GM18951 (cell line): ENCODE data around the gene IFNLR1.

Experiments used
- POLR2A ChIP-seq: IDR thresholded peaks from 4 replicates; pipeline ENCODE4 v1.6.1; 2011; ENCODE audit warnings: mild to moderate bottlenecking; ENCODE audit not compliant: insufficient read length, insufficient read depth; ENCODE audit errors: extremely low read depth
- in situ Hi-C: fragments of 300-500 bp; cut with MboI; formaldehyde crosslinking; loops from one replicate; pipeline ENCODE4 v1.12.0; 2022; ENCODE audit warnings: low sequenced_read_pairs, mixed read lengths, inconsistent platforms; ENCODE audit not compliant: unreplicated experiment

IFNLR1 gene

DNA sequence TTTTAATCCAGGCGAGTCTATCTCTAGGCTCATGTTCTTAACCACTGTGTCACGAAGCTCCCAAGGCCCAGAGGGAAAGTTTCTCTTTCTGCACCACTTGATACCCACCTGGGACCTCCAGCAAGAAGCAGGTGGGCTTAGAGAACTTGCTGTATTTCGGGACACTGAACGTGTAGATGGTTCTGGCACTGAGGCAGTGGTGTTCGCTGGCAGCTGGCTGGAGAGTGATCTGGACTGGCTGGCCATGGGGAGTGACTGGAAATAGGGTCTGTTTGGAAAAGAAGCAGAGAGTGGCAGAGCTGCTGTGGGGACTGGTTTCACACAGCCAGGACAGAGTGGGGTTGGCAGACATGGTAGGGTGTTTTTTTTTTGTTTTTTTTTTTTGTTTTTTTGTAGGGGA is 27.7 kb downstream of the IFNLR1 start:
- in situ Hi-C loops: no loop called here

DNA sequence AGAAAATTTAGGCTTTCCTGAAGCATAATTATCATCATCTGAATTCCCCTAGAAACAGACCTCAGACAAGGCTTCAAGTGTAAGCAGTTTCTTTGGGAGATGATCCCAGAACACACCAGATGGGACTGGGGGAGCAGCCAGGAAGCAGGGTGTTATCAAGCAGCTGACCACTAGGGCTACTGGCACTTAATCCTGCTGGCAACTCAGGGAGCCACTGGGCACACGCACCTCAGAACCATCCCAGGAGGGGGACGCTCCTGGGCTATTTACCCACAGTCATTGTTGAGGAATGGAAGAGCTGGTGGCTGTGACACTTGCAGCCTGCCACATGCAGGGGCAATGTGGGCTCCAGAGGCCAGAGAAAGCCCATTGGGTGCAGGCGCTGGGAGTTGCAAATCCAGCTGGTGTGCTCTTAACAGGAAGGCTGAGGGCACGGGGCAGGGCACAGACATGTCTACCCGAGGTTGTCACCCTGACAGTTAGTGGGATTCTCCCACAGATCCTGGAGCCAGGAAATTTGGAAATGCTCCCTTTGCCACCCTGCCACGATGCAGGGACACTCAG is 29.1 kb downstream of the IFNLR1 start:
- in situ Hi-C loops: no loop called here
- no peak for TF ChIP-seq POLR2A

More for the DNA sequence above, 27.7 kb downstream of the IFNLR1 start:
- no peak for TF ChIP-seq POLR2A

DNA sequence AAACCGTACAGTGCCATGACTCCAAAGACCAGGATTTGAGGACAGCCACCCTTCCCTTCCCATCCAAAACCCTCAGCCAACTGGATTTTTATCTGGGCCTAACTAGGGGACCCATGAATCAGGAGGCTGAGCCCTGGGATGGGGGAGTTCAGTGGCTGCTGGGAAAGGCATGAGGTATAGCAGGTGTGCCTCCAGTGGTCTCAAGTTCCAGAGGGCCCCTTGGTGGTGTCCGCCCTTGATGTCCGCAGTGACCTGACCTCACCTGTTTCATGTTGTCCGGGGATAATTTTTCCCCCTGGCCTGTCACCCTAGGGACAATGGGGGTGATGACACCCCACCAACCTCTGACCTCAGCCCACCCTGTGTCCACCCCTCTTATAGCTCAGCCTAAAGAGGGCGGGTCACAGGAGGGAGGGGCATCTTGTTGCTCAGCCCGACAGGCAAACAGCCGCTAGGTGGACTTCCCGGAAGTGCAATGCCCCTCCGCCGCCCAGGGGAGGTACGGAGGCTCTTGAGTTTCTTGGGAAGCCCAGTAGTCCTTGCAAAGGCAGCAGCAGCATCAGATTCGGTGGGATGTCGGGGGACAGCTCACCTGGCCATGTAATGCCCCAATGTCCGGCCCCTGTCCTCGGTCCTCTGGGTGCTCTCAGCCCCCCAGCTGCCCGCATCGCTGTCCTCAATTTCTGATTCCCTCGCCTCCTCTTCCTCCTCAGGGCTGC is 30.4 kb downstream of the IFNLR1 start:
- in situ Hi-C loops: no loop called here
- no peak for TF ChIP-seq POLR2A

DNA sequence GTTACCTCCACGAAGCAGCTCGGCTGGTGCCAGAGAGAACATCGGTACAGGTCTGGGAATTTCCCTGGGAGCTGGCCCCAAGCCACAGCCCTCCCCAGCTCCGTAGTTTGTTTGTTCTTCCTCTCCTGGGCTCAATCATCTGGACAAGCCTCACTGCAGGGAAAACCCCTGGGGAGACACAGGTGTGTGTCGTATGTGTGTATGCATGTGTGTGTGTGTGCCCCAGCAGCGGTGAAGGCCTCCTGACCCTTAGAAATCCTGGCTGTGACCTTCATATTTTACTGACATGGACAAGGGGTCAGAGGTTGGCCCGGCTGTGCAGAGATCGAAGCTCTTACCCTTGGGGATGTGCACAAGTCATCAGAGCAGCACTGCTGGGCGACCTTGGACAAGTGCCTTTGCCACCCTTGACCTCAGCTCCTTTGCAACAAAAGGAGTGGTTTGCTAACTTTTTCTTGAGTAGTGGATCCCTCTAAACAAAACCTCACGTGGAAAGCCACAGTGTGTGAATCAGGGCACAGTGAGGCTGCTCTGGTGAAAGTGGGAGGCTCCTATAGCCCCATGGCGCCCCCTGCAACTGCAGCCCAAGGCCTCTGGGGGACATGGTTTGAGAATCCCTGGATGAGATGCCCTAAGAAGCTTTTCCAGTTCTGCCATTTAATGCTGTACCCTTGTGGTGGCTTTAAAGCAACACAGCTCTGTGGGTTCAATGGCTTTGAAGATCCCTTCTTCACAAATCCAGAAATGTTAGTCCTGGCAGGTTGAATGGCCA is 31.9 kb downstream of the IFNLR1 start:
- no peak for TF ChIP-seq POLR2A
- in situ Hi-C loops: no loop called here

DNA sequence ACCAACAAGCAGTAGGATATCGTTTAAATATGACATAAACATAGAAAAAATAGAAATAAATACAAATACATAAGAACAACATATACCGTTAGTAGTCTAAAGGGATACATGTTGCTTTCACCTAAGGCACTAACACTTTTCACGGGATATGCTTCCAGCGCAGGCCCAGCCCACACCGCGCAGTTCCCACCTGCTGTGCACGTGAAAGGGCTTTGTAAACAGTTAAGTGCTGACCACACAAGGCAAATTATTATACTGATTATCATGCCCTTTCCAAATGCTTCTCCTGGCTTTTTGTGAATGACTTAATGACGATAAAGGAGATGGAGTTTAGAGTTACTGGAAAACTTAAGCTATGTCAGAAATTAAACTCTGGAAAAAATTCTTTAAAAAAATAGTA is 32.9 kb downstream of the IFNLR1 start:
- in situ Hi-C loops: no loop called here

DNA sequence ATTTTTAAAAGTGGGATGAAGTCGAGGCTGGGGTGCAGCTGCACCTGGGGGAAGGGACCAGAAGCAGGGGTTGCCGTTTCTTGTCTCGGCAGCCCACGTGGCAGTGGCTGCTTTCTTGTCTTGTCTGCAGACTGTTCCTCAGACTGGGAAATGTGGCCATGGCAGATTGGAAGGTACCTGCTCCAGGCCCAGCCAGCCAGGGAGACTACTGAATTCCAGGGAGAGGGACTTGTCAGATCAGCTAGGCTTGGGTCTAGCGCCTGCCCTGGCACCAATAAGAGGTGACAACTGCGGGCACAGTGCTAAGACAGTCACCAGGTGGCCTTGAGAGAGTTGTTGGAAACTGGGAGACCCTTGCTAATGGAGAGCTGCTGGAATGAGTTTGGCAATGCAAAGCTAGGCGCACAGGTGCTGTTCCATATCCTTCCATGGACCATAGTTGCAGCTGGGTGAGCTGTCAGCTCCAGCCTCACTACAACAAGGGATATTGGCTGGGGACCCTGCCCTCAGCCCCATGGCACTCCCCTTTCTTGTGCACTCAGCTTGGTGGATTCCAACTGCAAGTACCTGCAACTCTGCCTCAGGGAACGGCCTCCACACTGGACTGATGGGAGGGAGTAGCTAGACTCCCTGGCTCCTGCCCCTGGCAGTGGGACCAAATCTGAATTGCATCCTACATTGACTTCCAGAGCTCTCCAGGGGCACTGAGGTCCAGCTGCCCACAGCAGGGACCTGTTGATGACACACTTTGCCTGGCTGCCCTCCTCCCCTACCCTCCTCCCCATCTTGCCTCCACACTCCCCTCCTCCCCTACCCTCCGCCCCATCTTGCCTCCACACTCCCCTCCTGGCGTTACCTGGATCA is 34.2 kb downstream of the IFNLR1 start:
- in situ Hi-C loops: no loop called here
- TF ChIP-seq POLR2A: no peak

More for the DNA sequence above, 32.9 kb downstream of the IFNLR1 start:
- no peak for TF ChIP-seq POLR2A

DNA sequence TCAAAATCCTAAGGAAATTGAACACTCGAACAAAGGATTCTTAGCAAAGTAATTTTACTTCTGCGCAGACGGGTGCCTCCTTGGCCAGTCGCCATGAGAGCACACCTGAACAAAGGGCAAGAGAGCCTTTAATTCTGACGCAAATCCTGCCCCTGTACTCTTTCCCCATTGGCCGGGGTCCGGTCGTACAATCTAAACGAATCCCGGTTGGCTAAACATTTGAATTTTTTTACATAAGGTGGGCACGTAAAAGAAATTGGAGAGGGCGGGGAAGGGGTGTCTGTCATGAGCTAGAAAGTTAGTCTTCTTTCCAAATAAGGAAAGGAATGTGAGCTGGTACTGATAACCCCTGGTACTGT is 35.9 kb downstream of the IFNLR1 start:
- no peak for TF ChIP-seq POLR2A
- in situ Hi-C loops: no loop called here

DNA sequence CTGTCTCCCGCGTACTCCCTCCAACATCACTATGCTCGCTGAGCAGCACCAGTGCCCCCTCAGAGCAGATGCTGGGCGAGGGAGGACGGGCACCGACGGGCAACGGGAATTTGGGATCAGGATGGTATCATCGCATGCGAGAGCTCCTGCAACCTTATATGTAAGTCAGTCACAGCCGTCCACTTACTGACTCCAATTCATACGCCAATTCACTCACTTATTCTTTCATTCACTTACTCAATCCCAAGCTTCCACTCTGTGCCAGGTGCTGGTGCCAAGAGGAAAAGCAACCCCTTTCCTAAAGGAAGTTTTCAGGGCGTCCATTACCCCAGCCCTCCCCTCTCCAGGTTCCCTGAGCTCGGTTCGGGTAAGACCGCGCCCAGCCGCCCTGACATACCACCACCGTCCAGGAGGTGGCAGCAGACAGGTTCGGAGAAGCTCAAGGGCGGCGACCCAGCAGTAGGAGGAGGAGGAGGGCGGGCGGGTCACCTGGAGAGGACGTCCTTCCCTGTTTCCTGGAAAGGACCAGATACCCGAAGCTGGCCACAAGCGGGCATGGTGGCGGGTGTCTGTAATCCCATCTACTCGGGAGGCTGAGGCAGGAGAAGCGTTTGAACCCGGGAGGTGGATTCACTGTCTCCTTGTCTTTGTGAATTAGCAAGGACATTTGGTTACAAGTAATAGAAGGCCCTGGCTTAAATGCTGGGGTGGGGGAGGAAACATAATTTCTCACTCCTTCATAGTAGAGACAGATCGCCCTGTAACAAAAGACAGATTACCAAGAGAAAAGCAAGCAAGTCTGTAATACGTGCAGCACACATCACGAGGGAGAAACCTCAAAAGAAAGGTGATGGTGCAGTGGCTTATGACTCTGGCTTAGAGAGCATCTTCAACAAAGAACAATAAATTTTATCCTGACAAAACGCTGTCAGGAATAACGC is 36.6 kb downstream of the IFNLR1 start:
- TF ChIP-seq POLR2A: no peak
- in situ Hi-C loops: no loop called here

DNA sequence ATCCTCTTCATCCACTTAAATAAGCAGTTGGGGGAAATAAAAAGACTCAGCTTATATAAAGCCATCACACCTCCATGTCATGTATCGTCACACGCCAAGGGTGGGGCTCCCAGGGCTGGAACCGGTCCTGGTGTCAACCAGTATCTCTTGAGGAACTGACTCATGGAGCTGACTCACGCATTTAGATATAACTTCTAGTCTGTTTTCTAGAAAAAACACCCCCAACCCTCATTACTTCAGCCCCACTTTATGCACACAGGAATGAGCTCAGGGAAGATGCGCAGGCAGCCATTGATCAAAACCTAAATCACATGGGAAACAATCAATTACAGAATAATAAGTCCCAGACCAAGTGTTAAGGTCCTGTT is 37.2 kb downstream of the IFNLR1 start:
- TF ChIP-seq POLR2A: no peak
- in situ Hi-C loops: no loop called here

DNA sequence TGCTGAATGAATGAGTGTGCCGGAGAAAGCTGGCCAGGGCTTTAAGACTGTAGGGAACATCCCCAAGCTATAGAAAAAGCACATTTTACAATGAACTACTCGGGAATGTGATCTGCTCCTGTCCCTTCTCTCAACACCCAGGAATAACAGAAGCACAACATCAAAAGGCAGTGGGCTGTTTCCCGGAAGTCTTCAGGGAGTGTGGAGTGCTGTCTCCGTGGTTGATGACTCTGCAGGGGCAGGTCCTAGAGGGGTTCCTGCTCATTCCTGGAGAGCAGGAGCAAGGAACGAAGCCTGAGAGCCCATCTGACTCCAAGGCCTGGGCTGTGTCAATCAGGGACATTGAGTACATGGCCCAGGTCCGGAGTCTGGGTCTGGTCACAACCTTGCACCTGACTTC is 39.3 kb downstream of the IFNLR1 start:
- no peak for TF ChIP-seq POLR2A
- in situ Hi-C loops: no loop called here

DNA sequence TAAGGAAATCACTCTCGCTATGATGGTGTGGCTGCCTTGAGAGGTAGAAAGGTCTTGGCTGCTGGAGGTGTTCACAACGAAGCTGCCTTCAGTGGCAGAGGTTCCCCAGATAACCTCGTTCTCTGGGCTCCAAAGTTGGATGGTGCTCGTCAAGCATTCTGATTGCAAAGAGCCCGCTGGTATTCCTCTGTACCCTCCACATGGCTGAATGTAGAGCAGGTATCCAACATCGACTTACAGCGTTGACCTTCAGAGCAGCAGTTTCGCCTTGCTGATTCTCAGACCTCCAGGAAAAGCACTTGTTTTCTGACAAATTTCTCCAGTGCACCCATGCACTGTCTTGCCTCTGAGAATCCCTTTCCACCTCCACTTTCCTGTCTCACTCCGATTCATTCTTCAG is 39.9 kb downstream of the IFNLR1 start:
- in situ Hi-C loops: no loop called here
- TF ChIP-seq POLR2A: no peak
